HepG2 (cell line): ENCODE measurements around the gene ZNF12.

ENCODE experiments used
- ATF7 ChIP-seq, 2 experiments: fragments of 450-650 bp in 1 of 2; sonication (generic) in 1 of 2; formaldehyde crosslinking in 1 of 2; IDR thresholded peaks; 2 replicates each; pipeline versions ENCODE4 v1.4.0 to v1.6.1; 2016 to 2020; ENCODE audit warnings: antibody characterized with exemption in 1 of 2, mild to moderate bottlenecking in 1 of 2, missing genetic modification reagents in 1 of 2
- CTCF ChIP-seq: sonication (generic); formaldehyde crosslinking; IDR thresholded peaks from 2 replicates; pipeline ENCODE4 v1.5.0; 2020; ENCODE audit warnings: mild to moderate bottlenecking, missing genetic modification reagents, moderate library complexity
- E2F1 ChIP-seq: sonication (generic); formaldehyde crosslinking; IDR thresholded peaks from 2 replicates; pipeline ENCODE4 v1.5.0; 2020; ENCODE audit warnings: missing genetic modification reagents
- ELK4 ChIP-seq: sonication (generic); formaldehyde crosslinking; IDR thresholded peaks from 2 replicates; pipeline ENCODE4 v1.9.0; 2021; ENCODE audit warnings: missing genetic modification reagents, borderline replicate concordance
- EP300 ChIP-seq, 3 experiments: sonication (generic) in 1 of 3; formaldehyde crosslinking in 1 of 3; IDR thresholded peaks; 2 replicates each; pipeline versions ENCODE4 v1.5.1 to v1.6.1; 2011 to 2020; ENCODE audit warnings: low read depth in 2 of 3, low read length in 2 of 3, borderline replicate concordance in 1 of 3, improper control_type of control experiment in 1 of 3, mild to moderate bottlenecking in 1 of 3, missing genetic modification reagents in 1 of 3, moderate library complexity in 1 of 3
- EZH2 ChIP-seq: conservative IDR thresholded peaks from 2 replicates; pipeline ENCODE4 v1.6.1; 2012; ENCODE audit warnings: mild to moderate bottlenecking, low read depth, low read length, moderate library complexity
- HCFC1 ChIP-seq: fragments of 150-350 bp; IDR thresholded peaks from 2 replicates; pipeline ENCODE4 v1.6.1; 2014; ENCODE audit warnings: low read depth, low read length
- POGZ ChIP-seq: sonication (generic); formaldehyde crosslinking; IDR thresholded peaks from 2 replicates; pipeline ENCODE4 v1.4.0; 2020; ENCODE audit warnings: mild to moderate bottlenecking, missing genetic modification reagents
- ZBTB33 ChIP-seq: sonication (generic); formaldehyde crosslinking; IDR thresholded peaks from 2 replicates; pipeline ENCODE4 v1.4.0; 2020; ENCODE audit warnings: missing genetic modification reagents
- ZNF354B ChIP-seq: sonication (generic); formaldehyde crosslinking; IDR thresholded peaks from 2 replicates; pipeline ENCODE4 v1.8.0; 2022; ENCODE audit warnings: mild to moderate bottlenecking, missing genetic modification reagents
- ZNF446 ChIP-seq: sonication (generic); formaldehyde crosslinking; IDR thresholded peaks from 2 replicates; pipeline ENCODE4 v1.5.0; 2020; ENCODE audit warnings: mild to moderate bottlenecking, missing genetic modification reagents

- no peak for TF ChIP-seq CTCF (CRISPR knock-in tag)
- TF ChIP-seq EP300 (IDR thresholded peaks at IDR 0.05; ENCODE audit: low read depth in 2 of 2, low read length in 2 of 2), result no peak
- no peak for TF ChIP-seq EP300 (CRISPR knock-in tag; IDR thresholded peaks at IDR 0.05; ENCODE audit: borderline replicate concordance)
- no peak for TF ChIP-seq POGZ (CRISPR knock-in tag)
- no peak for TF ChIP-seq EZH2
- TF ChIP-seq ELK4 (CRISPR knock-in tag), result no peak
- TF ChIP-seq ZBTB33 (CRISPR knock-in tag), result no peak
- TF ChIP-seq ZNF354B (CRISPR knock-in tag), result no peak
- no peak for TF ChIP-seq HCFC1
- TF ChIP-seq E2F1, result no peak
- no peak for TF ChIP-seq ZNF446 (CRISPR knock-in tag)
- no peak for TF ChIP-seq ATF7 (IDR thresholded peaks at IDR 0.05)
- no peak for TF ChIP-seq ATF7 (CRISPR knock-in tag; IDR thresholded peaks at IDR 0.05)
These were observed 60.3 kb downstream of the ZNF12 start for GRCh38 chr7:6646465-6646864.
